ENCODE measurements around the gene SIVA1.

GRCh38 chr14:104785708-104786080, 32.7 kb downstream of the SIVA1 start:
- TF ChIP-seq SUZ12 (IDR thresholded peaks at IDR 0.05; ENCODE audit: extremely low read depth, insufficient read depth, insufficient read length) (no peak), ZNF274 (IDR thresholded peaks at IDR 0.05; ENCODE audit: low read depth, low read length) (no peak), YY1 (IDR thresholded peaks at IDR 0.05; ENCODE audit: insufficient read depth, insufficient read length) (no peak)

All from NT2/D1 (cell line).